BLaER1 treated with 17β-estradiol and CSF1 and Interleukin-3, amounts not matched to agents 10 nM and 100 nM (cell line): ENCODE data around the gene THSD7A.
A peak's percentile ranks its signal among the peaks of the same experiment; 100 is the strongest.

ENCODE experiments used
- H3K27ac ChIP-seq, 11 experiments: shearing (Covaris generic); formaldehyde crosslinking; 2 replicates each; pipeline ENCODE4 v1.8.1; 2022
- H3K27me3 ChIP-seq, 11 experiments: shearing (Covaris generic); formaldehyde crosslinking; 2 replicates each; pipeline ENCODE4 v1.8.1; 2022
- H3K36me3 ChIP-seq, 11 experiments: shearing (Covaris generic); formaldehyde crosslinking; 2 replicates each; pipeline ENCODE4 v1.8.1; 2022
- H3K4me1 ChIP-seq, 10 experiments: shearing (Covaris generic); formaldehyde crosslinking; 2 replicates each; pipeline ENCODE4 v1.8.1; 2022
- H3K4me2 ChIP-seq, 11 experiments: shearing (Covaris generic); formaldehyde crosslinking; 2 replicates each; pipeline ENCODE4 v1.8.1; 2022
- H3K4me3 ChIP-seq, 10 experiments: shearing (Covaris generic); formaldehyde crosslinking; 2 replicates each; pipeline ENCODE4 v1.8.1; 2022
- H3K9ac ChIP-seq, 11 experiments: shearing (Covaris generic); formaldehyde crosslinking; 2 replicates each; pipeline ENCODE4 v1.8.1; 2022
- H3K9me3 ChIP-seq, 11 experiments: shearing (Covaris generic); formaldehyde crosslinking; replicated peaks in 1 of 11; 2 replicates each; pipeline ENCODE4 v1.8.1; 2022
- H4K20me1 ChIP-seq, 11 experiments: shearing (Covaris generic); formaldehyde crosslinking; 2 replicates each; pipeline ENCODE4 v1.8.1; 2022
- Cebpa-rat ChIP-seq, 11 experiments: shearing (Covaris generic); IDR thresholded peaks; 2 replicates each; pipeline ENCODE4 v1.8.1; 2022

The THSD7A gene

GRCh38 chr7:11831736-11832495, at the start of gene THSD7A:
THSD7A (minus strand) TSS chr7:11832198; CDS start chr7:11831946, 252 bp downstream.
- Histone ChIP-seq H3K36me3 (no peaks in the 10 kb centered on the region), H3K9me3 (peaks cover 5 to 10% (median 8%) of the 10 kb centered on the region in 11 experiments; a peak in 15 of 22 replicates), H3K9ac (peak within 1 kb of the TSS; percentile 55 to 79 (median 71); a peak in 21 of 22 replicates), H3K27ac (peak within 1 kb of the TSS in 10 of 11 experiments; percentile 3 to 70 (median 43); a peak in 15 of 22 replicates), H4K20me1 (no peaks in the 10 kb centered on the region), H3K4me2 (peak within 1 kb of the TSS; percentile 91 to 99 (median 94)), H3K4me3 (peak within 1 kb of the TSS; percentile 60 to 75 (median 67)), H3K4me1 (peaks cover 27 to 40% (median 32%) of the 10 kb centered on the region in 10 experiments), H3K27me3 (peaks cover 29 to 32% (median 30%) of the 10 kb centered on the region in 11 experiments)
- TF ChIP-seq Cebpa-rat (IDR thresholded peaks at IDR 0.05) = no peak

- Histone ChIP-seq H3K4me1 (no peaks in the 10 kb centered on the region), H3K4me3 (no peak overlapping the region)
Observed at GRCh38 chr7:11881680-11882079, 49.7 kb upstream of the THSD7A start.

GRCh38 chr7:11875635-11876034, 43.6 kb upstream of the THSD7A start:
- Histone ChIP-seq H3K9ac (no peak overlapping the region), H3K4me2 (no peak overlapping the region), H3K4me3 (no peak overlapping the region), H3K9me3 (peaks cover 0 to 10% (median 0%) of the 10 kb centered on the region in 11 experiments; a peak in 1 of 22 replicates), H3K4me1 (peaks cover 0 to 3% (median under 1%) of the 10 kb centered on the region in 10 experiments; a peak in 9 of 20 replicates), H4K20me1 (no peaks in the 10 kb centered on the region), H3K36me3 (no peaks in the 10 kb centered on the region), H3K27ac (no peak overlapping the region), H3K27me3 (no peaks in the 10 kb centered on the region)
- TF ChIP-seq Cebpa-rat (IDR thresholded peaks at IDR 0.05) = no peak

More at GRCh38 chr7:11881680-11882079, 49.7 kb upstream of the THSD7A start:
- Histone ChIP-seq H3K9ac (no peak overlapping the region), H3K27ac (no peak overlapping the region), H3K9me3 (peaks cover 0 to 10% (median 0%) of the 10 kb centered on the region in 11 experiments; a peak in 1 of 22 replicates), H4K20me1 (no peaks in the 10 kb centered on the region), H3K36me3 (no peaks in the 10 kb centered on the region), H3K4me2 (no peak overlapping the region), H3K27me3 (no peaks in the 10 kb centered on the region)
- no peak for TF ChIP-seq Cebpa-rat (IDR thresholded peaks at IDR 0.05)

GRCh38 chr7:11865671-11866070, 33.7 kb upstream of the THSD7A start:
- H3K36me3 ChIP-seq = no peaks in the 10 kb centered on the region
- no peaks in the 10 kb centered on the region for H4K20me1 ChIP-seq
- H3K4me2 ChIP-seq = no peak overlapping the region
- no peaks in the 10 kb centered on the region for H3K27me3 ChIP-seq
- H3K9me3 ChIP-seq = peaks cover 20 to 46% (median 34%) of the 10 kb centered on the region in 11 experiments; a peak in 21 of 22 replicates
- no peak overlapping the region for H3K9ac ChIP-seq
- H3K27ac ChIP-seq = no peak overlapping the region
- TF ChIP-seq Cebpa-rat (IDR thresholded peaks at IDR 0.05) = no peak
- H3K4me1 ChIP-seq = peaks cover 0 to 16% (median 12%) of the 10 kb centered on the region in 10 experiments; a peak in 17 of 20 replicates
- H3K4me3 ChIP-seq = no peak overlapping the region

- Histone ChIP-seq H3K4me3 (no peak overlapping the region), H4K20me1 (no peaks in the 10 kb centered on the region), H3K9ac (no peak overlapping the region), H3K9me3 (no peaks in the 10 kb centered on the region), H3K4me1 (no peaks in the 10 kb centered on the region), H3K36me3 (no peaks in the 10 kb centered on the region), H3K27me3 (no peaks in the 10 kb centered on the region), H3K27ac (no peak overlapping the region), H3K4me2 (no peak overlapping the region)
- TF ChIP-seq Cebpa-rat (IDR thresholded peaks at IDR 0.05) = no peak
Observed at GRCh38 chr7:11858622-11859302, 26.8 kb upstream of the THSD7A start.

GRCh38 chr7:11858026-11858425, 26.0 kb upstream of the THSD7A start:
- Histone ChIP-seq H3K9me3 (no peaks in the 10 kb centered on the region), H3K4me2 (no peak overlapping the region), H4K20me1 (no peaks in the 10 kb centered on the region), H3K4me3 (no peak overlapping the region), H3K27ac (no peak overlapping the region), H3K36me3 (no peaks in the 10 kb centered on the region), H3K4me1 (no peaks in the 10 kb centered on the region), H3K27me3 (no peaks in the 10 kb centered on the region), H3K9ac (no peak overlapping the region)
- TF ChIP-seq Cebpa-rat (IDR thresholded peaks at IDR 0.05) = no peak

- no peaks in the 10 kb centered on the region for H4K20me1 ChIP-seq
- no peak overlapping the region for H3K9ac ChIP-seq
- TF ChIP-seq Cebpa-rat (IDR thresholded peaks at IDR 0.05) = no peak
- no peaks in the 10 kb centered on the region for H3K36me3 ChIP-seq
- 0 out of 22 replicates have a peak, but pooled peaks cover 0 to 4% (median 0%) of the 10 kb centered on the region in 11 experiments for H3K9me3 ChIP-seq
- H3K4me3 ChIP-seq = no peak overlapping the region
- no peaks in the 10 kb centered on the region for H3K27me3 ChIP-seq
- H3K4me2 ChIP-seq = no peak overlapping the region
- H3K4me1 ChIP-seq = peaks cover 0 to 8% (median 5%) of the 10 kb centered on the region in 10 experiments; a peak in 6 of 20 replicates
- H3K27ac ChIP-seq = no peak overlapping the region
Observed at GRCh38 chr7:11848251-11848650, 16.3 kb upstream of the THSD7A start.

- Histone ChIP-seq H3K27ac (no peak overlapping the region), H4K20me1 (no peaks in the 10 kb centered on the region), H3K4me3 (no peak overlapping the region), H3K4me2 (no peak overlapping the region), H3K4me1 (peaks cover 0 to 12% (median 6%) of the 10 kb centered on the region in 10 experiments; a peak in 6 of 20 replicates), H3K9me3 (0 out of 22 replicates have a peak, but pooled peaks cover 0 to 4% (median 0%) of the 10 kb centered on the region in 11 experiments), H3K36me3 (no peaks in the 10 kb centered on the region), H3K9ac (no peak overlapping the region), H3K27me3 (no peaks in the 10 kb centered on the region)
- no peak for TF ChIP-seq Cebpa-rat (IDR thresholded peaks at IDR 0.05)
Observed at GRCh38 chr7:11847336-11847735, 15.3 kb upstream of the THSD7A start.

- Histone ChIP-seq H3K4me2 (no peak overlapping the region), H4K20me1 (no peaks in the 10 kb centered on the region), H3K27me3 (no peaks in the 10 kb centered on the region), H3K4me1 (peaks cover 0 to 12% (median 6%) of the 10 kb centered on the region in 10 experiments; a peak in 6 of 20 replicates), H3K36me3 (no peaks in the 10 kb centered on the region), H3K27ac (no peak overlapping the region), H3K4me3 (no peak overlapping the region), H3K9ac (no peak overlapping the region), H3K9me3 (0 out of 22 replicates have a peak, but pooled peaks cover 0 to 4% (median 0%) of the 10 kb centered on the region in 11 experiments)
- TF ChIP-seq Cebpa-rat (IDR thresholded peaks at IDR 0.05) = no peak
Observed at GRCh38 chr7:11846361-11846955, 14.5 kb upstream of the THSD7A start.
